Limb (tissue), 2 donors: Measurements from ENCODE around the gene NIPAL4.

Experiments used
- DNase-seq, 2 donors: peaks; one replicate each; pipeline ENCODE4 v3.0.0-alpha.2; 2016; ENCODE audit errors: extremely low spot score in 2 of 2

NIPAL4 gene

GRCh38 chr5:157514974-157515373 lies 55.0 kb downstream of the NIPAL4 start:
- DNase-seq = no peak

GRCh38 chr5:157516006-157516405 lies 56.0 kb downstream of the NIPAL4 start:
- no peak for DNase-seq

- DNase-seq = no peak
Measured at GRCh38 chr5:157516626-157517325, 56.8 kb downstream of the NIPAL4 start.

GRCh38 chr5:157518963-157519362 lies 59.0 kb downstream of the NIPAL4 start:
- DNase-seq = no peak

GRCh38 chr5:157519579-157520253 lies 59.7 kb downstream of the NIPAL4 start:
- no peak for DNase-seq

GRCh38 chr5:157520911-157521703 lies 61.1 kb downstream of the NIPAL4 start:
- no peak for DNase-seq

- DNase-seq = no peak
Measured at GRCh38 chr5:157521704-157522029, 61.7 kb downstream of the NIPAL4 start.

GRCh38 chr5:157523976-157524375 lies 64.0 kb downstream of the NIPAL4 start:
- no peak for DNase-seq
